Psoas muscle (tissue), 8 donors: ENCODE data around the gene GALNT13. TPM values are rescaled to one million over a fixed set of nuclear protein-coding genes. Genes with fewer than 3 reads are reported as not detected.
A peak's percentile ranks its signal among the peaks of the same experiment; 100 is the strongest.

Source experiments
- ATAC-seq, 4 donors: fragments of 200-7000 bp; cut with Tn5 transposase; one replicate each; pipeline ENCODE4 v1.9.1; 2020; ENCODE audit warnings: moderate library complexity in 3 of 4, mild to moderate bottlenecking in 2 of 4
- DNase-seq, 2 donors: peaks; one replicate each; pipeline ENCODE4 v3.0.0-alpha.2; 2020
- H3K27ac ChIP-seq: fragments of 200-600 bp; one replicate; pipeline ENCODE4 v1.8.0; 2022
- H3K27me3 ChIP-seq, 3 donors: fragments of 200-600 bp in 1 of 3; one replicate each; pipeline versions ENCODE4 v1.6.1 to v1.8.0; 2013 to 2022; ENCODE audit warnings: low read length in 2 of 3, mild to moderate bottlenecking in 2 of 3, moderate library complexity in 1 of 3; ENCODE audit not compliant: insufficient read depth in 3 of 3
- H3K36me3 ChIP-seq, 2 donors: fragments of 200-600 bp in 1 of 2; one replicate each; pipeline versions ENCODE4 v1.6.1 to v1.8.0; 2013 to 2022; ENCODE audit warnings: low read depth in 1 of 2, mild to moderate bottlenecking in 1 of 2, moderate library complexity in 1 of 2; ENCODE audit not compliant: insufficient read depth in 1 of 2
- H3K4me1 ChIP-seq: fragments of 200-600 bp; one replicate; pipeline ENCODE4 v1.8.0; 2022
- H3K4me3 ChIP-seq: fragments of 200-600 bp; one replicate; pipeline ENCODE4 v1.8.0; 2022; ENCODE audit warnings: mild to moderate bottlenecking
- H3K9me3 ChIP-seq: fragments of 200-600 bp; one replicate; pipeline ENCODE4 v1.8.0; 2022
- CTCF ChIP-seq: fragments of 200-600 bp; IDR thresholded peaks from one replicate; pipeline ENCODE4 v1.8.0; 2022; ENCODE audit warnings: antibody characterized with exemption
- WGBS, 3 donors: extraction: QIAGEN DNeasy Blood & Tissue Kit; methylation state at CpG; one replicate each; pipeline versions ENCODE4 v1.1.6 to v1.1.7; 2013; 5-methylcytosine and 5-hydroxymethylcytosine counted together
- intact Hi-C, 2 donors: fragments of 100-400 bp; cut with DNase I; formaldehyde crosslinking; loops; one replicate each; pipeline versions ENCODE4 v1.11.0 to v1.14.2; 2022
- polyA plus RNA-seq, 3 donors: library from polyadenylated mRNA; stranded (reverse); fragments of 200-250 nt; gene quantifications; one replicate each; pipeline ENCODE4 v1.2.3, GENCODE V29; 2013
- total RNA-seq, 4 donors: library from RNA; stranded (reverse); fragmentation: NEBNext Ultra II Directional in 2 of 4; extraction: Animal tissue kit (Norgen Biotek cat#: 25700) in 2 of 4; gene quantifications; one replicate each; pipeline versions ENCODE4 v1.2.1 to v1.2.4, GENCODE V29; 2021 to 2023
- donor health status: healthy with polysubstance abuse.
- donor health status: DM: no; HTN: no; CAD: no; lungs with moderate emphysema.
- donor health status: Bipolar disorder and iron deficiency.
- donor health status: healthy.
- donor health status: DM: yes; HTN: yes; CAD: no.
- donor health status: DM: no; HTN: no; CAD: no.
- donor health status: DM: no; HTN: no; CAD: no.
- donor health status: DM: yes; HTN: yes; CAD: no.

The GALNT13 gene
- total and polyA plus RNA-seq, 7 donors: 0.06 TPM; not detected in 6

- 79 to 87% (median 80%) methylated on average over 2 of the region's 2 CpGs for WGBS, 3 donors
- no peak for TF ChIP-seq CTCF
Measured at GRCh38 chr2:154447727-154448418, 576.2 kb downstream of the GALNT13 start.

GRCh38 chr2:154449951-154450658, 578.4 kb downstream of the GALNT13 start:
- Histone ChIP-seq H3K27ac (no peak overlapping the region), H3K9me3 (no peaks in the 10 kb centered on the region), H3K27me3 (no peaks in the 10 kb centered on the region), H3K4me1 (no peaks in the 10 kb centered on the region), H3K4me3 (no peak overlapping the region), H3K36me3 (no peaks in the 10 kb centered on the region)
- ATAC-seq (no peak), DNase-seq (no peak)
- intact Hi-C loops: no loop called here
- no peak for TF ChIP-seq CTCF
- 74 to 79% (median 77%) methylated on average over 6 of the region's 6 CpGs for WGBS, 3 donors

More at GRCh38 chr2:154447727-154448418, 576.2 kb downstream of the GALNT13 start:
- no peaks in the 10 kb centered on the region for H3K4me1 ChIP-seq
- H3K27ac ChIP-seq: no peak overlapping the region
- H3K4me3 ChIP-seq: no peak overlapping the region
- no peaks in the 10 kb centered on the region for H3K27me3 ChIP-seq
- H3K9me3 ChIP-seq: no peaks in the 10 kb centered on the region
- H3K36me3 ChIP-seq: no peaks in the 10 kb centered on the region
- intact Hi-C loops: no loop called here
- DNase-seq (no peak), ATAC-seq (no peak)

GRCh38 chr2:154452471-154452870, 580.7 kb downstream of the GALNT13 start:
- Histone ChIP-seq H3K9me3 (no peaks in the 10 kb centered on the region), H3K4me1 (no peaks in the 10 kb centered on the region), H3K27me3 (no peaks in the 10 kb centered on the region), H3K4me3 (no peak overlapping the region), H3K27ac (no peak overlapping the region), H3K36me3 (no peaks in the 10 kb centered on the region)
- DNase-seq (no peak), ATAC-seq (no peak)
- WGBS, 3 donors: 55 to 56% (median 56%) methylated on average over 2 of the region's 2 CpGs
- intact Hi-C loops: no loop called here
- no peak for TF ChIP-seq CTCF

GRCh38 chr2:154452906-154453493, 581.3 kb downstream of the GALNT13 start:
- no peak for DNase-seq
- TF ChIP-seq CTCF: peak; percentile 23
- 59 to 69% (median 64%) methylated on average over 4 of the region's 4 CpGs for WGBS, 3 donors
- no peak for ATAC-seq
- H3K27me3 ChIP-seq: no peaks in the 10 kb centered on the region
- H3K9me3 ChIP-seq: no peaks in the 10 kb centered on the region
- H3K36me3 ChIP-seq: no peaks in the 10 kb centered on the region
- no peak overlapping the region for H3K4me3 ChIP-seq
- H3K4me1 ChIP-seq: no peaks in the 10 kb centered on the region
- intact Hi-C loops: no loop called here
- H3K27ac ChIP-seq: no peak overlapping the region
